BE2C (cell line): ENCODE data around the gene KCNH8.
A peak's percentile ranks its signal among the peaks of the same experiment; 100 is the strongest.

Source experiments
- DNase-seq: peaks from one replicate; pipeline ENCODE4 v3.0.0-alpha.2; 2020
- H3K27me3 ChIP-seq: fragments of 250-450 bp; sonication (Bioruptor Pico); 2 replicates; pipeline ENCODE4 v1.5.1; 2020; ENCODE audit warnings: mild to moderate bottlenecking
- H3K36me3 ChIP-seq: fragments of 250-450 bp; sonication (Bioruptor Pico); 2 replicates; pipeline ENCODE4 v1.5.1; 2020; ENCODE audit warnings: mild to moderate bottlenecking
- H3K4me1 ChIP-seq: fragments of 250-450 bp; sonication (Bioruptor Pico); 2 replicates; pipeline ENCODE4 v1.5.1; 2020
- H3K4me3 ChIP-seq: 2 replicates; pipeline ENCODE4 v1.5.1; 2011; ENCODE audit warnings: low read depth, low read length
- H3K9me3 ChIP-seq: fragments of 250-450 bp; sonication (Bioruptor Pico); 2 replicates; pipeline ENCODE4 v1.5.1; 2020
- TF ChIP-seq, protein P1 (sequence below): IDR thresholded peaks from 2 replicates; pipeline ENCODE4 v1.5.1; 2012; ENCODE audit warnings: mild to moderate bottlenecking, low read depth, low read length

The KCNH8 gene

DNA sequence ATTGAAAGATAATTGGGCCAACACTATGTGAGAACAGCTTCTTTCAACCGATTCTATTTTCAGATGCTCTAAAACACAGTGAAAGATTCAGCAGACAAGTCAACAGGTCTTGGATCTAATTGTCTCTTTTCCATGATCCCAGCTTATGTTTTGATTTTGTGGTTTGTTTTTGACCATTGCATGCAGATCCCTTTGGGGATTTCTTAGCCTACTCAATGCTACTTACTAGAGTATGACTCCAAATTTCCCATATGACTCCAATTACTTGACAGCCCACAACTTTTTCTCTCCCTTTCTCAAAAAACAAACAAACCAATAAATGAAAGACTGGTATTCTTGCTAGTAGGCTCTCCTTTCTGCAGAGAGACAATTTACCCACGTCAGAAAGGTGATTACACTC lies 67.1 kb downstream of the KCNH8 start:
- DNase-seq: no peak
- Histone ChIP-seq H3K4me3 (no peak overlapping the region), H3K4me1 (peaks cover 11% of the 10 kb centered on the region), H3K9me3 (no peaks in the 10 kb centered on the region; the same call in 1 of the 2 replicates), H3K36me3 (no peaks in the 10 kb centered on the region), H3K27me3 (no peaks in the 10 kb centered on the region)
- TF ChIP-seq, protein P1, sequence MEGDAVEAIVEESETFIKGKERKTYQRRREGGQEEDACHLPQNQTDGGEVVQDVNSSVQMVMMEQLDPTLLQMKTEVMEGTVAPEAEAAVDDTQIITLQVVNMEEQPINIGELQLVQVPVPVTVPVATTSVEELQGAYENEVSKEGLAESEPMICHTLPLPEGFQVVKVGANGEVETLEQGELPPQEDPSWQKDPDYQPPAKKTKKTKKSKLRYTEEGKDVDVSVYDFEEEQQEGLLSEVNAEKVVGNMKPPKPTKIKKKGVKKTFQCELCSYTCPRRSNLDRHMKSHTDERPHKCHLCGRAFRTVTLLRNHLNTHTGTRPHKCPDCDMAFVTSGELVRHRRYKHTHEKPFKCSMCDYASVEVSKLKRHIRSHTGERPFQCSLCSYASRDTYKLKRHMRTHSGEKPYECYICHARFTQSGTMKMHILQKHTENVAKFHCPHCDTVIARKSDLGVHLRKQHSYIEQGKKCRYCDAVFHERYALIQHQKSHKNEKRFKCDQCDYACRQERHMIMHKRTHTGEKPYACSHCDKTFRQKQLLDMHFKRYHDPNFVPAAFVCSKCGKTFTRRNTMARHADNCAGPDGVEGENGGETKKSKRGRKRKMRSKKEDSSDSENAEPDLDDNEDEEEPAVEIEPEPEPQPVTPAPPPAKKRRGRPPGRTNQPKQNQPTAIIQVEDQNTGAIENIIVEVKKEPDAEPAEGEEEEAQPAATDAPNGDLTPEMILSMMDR: no peak

DNA sequence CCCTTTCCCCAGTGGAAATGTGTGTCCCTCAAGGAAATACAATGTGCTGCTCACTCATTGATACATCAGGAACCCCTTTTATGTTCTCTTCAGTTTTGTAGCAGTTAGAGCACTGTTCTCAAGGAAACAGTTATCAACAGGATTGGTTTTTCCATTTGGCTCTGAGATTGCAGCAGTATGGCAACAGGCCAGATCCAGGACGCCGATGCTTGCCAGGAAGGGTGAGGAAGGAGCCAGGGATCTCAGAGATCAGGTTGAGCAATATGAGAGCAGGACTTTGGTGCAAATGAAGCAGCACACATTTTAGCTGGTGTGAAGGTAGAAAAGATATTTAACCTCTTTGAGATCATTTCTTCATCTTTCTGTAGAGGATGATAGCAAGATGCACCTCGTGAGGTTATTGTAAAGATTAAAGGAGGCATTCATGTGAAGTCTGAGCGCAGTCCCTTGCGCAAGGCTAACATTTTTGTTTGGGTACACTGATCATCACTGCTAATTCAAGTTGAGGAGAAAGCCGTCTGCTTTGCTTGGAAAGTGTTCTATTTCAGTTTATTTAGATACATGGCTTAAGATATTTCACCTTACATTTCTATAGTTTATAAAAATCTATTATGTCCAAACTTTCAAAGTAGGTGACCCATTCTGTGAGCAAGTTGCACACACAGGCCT lies 68.5 kb downstream of the KCNH8 start:
- Histone ChIP-seq H3K4me3 (no peak overlapping the region), H3K36me3 (no peaks in the 10 kb centered on the region), H3K27me3 (no peaks in the 10 kb centered on the region), H3K4me1 (peaks cover 11% of the 10 kb centered on the region), H3K9me3 (no peaks in the 10 kb centered on the region; the same call in 1 of the 2 replicates)
- peak; percentile 44 for DNase-seq
- TF ChIP-seq, protein P1: no peak

DNA sequence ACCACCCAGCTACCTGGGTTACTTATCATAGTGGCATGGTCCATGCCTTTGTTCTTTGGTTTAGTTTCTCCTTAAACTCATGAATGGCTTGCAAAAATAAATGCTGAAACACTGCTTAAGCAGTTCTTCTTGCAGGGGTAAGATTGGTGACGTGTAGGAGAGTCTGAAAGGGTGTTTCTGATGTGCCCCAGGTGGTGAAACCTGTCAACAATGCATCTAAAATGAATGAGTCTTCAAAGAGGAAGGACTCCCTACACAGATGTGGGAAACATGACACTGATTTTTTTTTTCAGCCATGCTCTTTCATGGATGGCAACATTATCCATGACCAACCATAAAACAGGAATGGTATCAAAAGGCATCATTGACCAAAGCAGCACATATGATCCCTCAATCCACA lies 72.0 kb downstream of the KCNH8 start:
- H3K9me3 ChIP-seq: no peaks in the 10 kb centered on the region
- H3K4me1 ChIP-seq: peaks cover 5% of the 10 kb centered on the region; the same call in 1 of the 2 replicates
- TF ChIP-seq, protein P1: no peak
- DNase-seq: no peak
- H3K36me3 ChIP-seq: no peaks in the 10 kb centered on the region
- no peaks in the 10 kb centered on the region for H3K27me3 ChIP-seq
- no peak overlapping the region for H3K4me3 ChIP-seq

DNA sequence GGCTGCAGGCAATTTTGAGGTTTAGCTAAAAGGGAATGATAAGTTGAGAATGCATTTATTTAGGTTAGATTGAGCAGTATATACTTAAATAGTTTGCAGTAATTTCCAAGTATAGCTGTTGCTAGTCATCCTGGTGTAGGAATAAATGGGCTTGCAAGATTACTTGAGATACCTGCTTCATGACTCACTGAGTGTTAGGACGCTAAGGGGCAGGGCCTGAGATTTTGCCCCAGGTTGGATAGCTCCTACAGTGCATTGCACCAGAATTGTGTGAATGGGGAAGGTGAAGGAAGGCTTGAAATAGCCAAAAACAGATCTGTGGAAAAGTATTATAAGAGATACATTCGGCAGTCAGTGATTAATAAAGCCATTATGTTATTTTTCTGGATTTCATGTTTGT lies 72.8 kb downstream of the KCNH8 start:
- TF ChIP-seq, protein P1: no peak
- no peak for DNase-seq
- peaks cover 5% of the 10 kb centered on the region; the same call in 1 of the 2 replicates for H3K4me1 ChIP-seq
- no peaks in the 10 kb centered on the region for H3K9me3 ChIP-seq
- no peak overlapping the region for H3K4me3 ChIP-seq
- no peaks in the 10 kb centered on the region for H3K27me3 ChIP-seq
- H3K36me3 ChIP-seq: no peaks in the 10 kb centered on the region

DNA sequence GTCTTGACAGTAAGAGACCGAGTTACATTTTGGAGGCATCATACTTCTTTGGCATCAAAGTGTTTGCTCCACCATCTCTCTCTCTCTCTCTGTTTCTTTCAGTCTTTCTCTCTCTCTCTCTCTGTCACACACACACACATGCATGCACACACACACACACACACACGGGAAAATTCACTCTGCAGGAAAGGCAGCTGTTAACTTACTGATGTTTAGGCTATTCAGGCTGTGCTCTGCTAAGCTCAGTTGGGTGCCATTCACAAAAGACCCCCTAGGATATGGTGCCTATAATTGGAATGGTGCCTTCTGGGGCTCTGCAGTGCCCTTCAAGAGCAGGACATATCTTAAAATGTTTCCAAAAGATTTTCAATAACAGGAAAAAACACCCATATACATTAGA lies 78.2 kb downstream of the KCNH8 start:
- TF ChIP-seq, protein P1: no peak
- Histone ChIP-seq H3K4me3 (no peak overlapping the region), H3K36me3 (no peaks in the 10 kb centered on the region), H3K4me1 (no peaks in the 10 kb centered on the region), H3K9me3 (no peaks in the 10 kb centered on the region), H3K27me3 (no peaks in the 10 kb centered on the region)
- DNase-seq: no peak

DNA sequence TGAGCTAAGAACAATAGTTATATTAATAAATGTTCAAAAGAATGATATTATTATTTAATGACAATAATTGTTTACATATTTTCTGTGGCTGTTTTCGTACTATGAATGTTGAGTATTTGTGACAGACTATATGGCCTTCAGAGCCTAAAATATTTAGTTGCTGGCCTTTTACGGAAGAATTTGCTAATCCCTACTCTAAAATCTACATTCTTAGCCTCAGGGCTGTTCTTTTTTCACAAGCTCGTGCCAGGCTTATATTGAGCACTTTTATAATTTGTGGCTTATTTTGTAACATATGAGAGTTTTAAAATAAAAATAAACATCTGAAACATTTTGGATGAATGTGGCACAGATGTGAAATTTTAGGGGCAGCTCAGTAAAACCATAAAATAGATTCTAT lies 79.9 kb downstream of the KCNH8 start:
- no peaks in the 10 kb centered on the region for H3K9me3 ChIP-seq
- TF ChIP-seq, protein P1: no peak
- DNase-seq: no peak
- H3K4me1 ChIP-seq: 0 out of 2 replicates have a peak, but pooled peaks cover 6% of the 10 kb centered on the region
- no peaks in the 10 kb centered on the region for H3K27me3 ChIP-seq
- H3K4me3 ChIP-seq: no peak overlapping the region
- H3K36me3 ChIP-seq: no peaks in the 10 kb centered on the region
